ENCODE results near the gene ERVV-1. TPM values are rescaled to one million over a fixed set of nuclear protein-coding genes. Genes with fewer than 3 reads are reported as not detected.
"Not testable (repeated sequence)": the region's sequence is repeated elsewhere in the genome, so short reads cannot be mapped to it uniquely, and the experiment has no call there.

The ERVV-1 gene
- total RNA-seq, 2 donors from 2014 or later: not detected

DNA sequence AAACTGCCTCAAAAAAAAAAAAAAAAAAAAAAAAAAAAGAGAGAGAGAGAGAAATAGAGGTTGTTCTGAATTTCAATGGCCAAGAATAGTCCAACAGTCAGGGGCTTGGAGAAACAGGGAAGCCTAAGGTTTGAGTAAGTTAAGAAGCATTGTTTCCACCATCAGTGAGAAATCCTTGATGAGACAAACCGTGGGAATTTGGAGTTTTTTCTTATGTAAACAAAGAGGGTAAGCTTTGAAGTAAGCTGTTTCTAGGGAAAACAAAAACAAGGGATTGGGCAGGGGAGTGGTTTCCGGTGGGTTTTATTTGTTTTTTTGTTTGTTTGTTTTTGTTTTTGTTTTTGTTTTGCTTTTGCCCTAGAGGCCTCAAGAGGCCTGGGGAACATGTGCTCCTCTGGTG lies 11.2 kb upstream of the ERVV-1 start:
- no peak for ATAC-seq
- Mint-ChIP-seq H3K9me3 (no peaks in the 10 kb centered on the region), H3K36me3 (no peaks in the 10 kb centered on the region), H3K4me3 (no peak overlapping the region), H3K4me1 (ENCODE audit: low read depth in 2 of 2) (peaks cover 0 to under 1% of the 10 kb centered on the region in 2 donors), H3K27ac (no peak overlapping the region), H3K27me3 (peaks cover 0 to 14% of the 10 kb centered on the region in 2 donors)
- DNase-seq (ENCODE audit: low spot score): no peak

DNA sequence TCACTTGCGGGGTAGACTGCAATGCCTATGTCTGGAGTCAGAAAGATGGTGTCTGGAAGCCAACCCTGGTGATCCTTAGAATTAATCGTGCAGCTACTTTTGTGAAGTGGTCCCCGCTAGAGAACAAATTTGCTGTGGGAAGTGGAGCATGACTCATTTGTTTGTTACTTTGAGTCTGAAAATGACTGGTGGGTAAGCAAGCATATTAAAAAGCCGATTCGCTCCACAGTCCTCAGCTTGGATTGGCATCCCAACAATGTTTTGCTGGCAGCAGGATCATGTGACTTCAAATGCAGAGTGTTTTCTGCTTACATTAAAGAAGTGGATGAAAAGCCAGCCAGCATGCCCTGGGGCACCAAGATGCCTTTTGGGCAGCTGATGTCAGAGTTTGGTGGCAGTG lies 9.5 kb upstream of the ERVV-1 start:
- Mint-ChIP-seq H3K9me3 (no peaks in the 10 kb centered on the region), H3K4me3 (no peak overlapping the region), H3K36me3 (no peaks in the 10 kb centered on the region), H3K4me1 (ENCODE audit: low read depth in 2 of 2) (peaks cover 0 to 4% of the 10 kb centered on the region in 2 donors), H3K27ac (no peak overlapping the region), H3K27me3 (peaks cover 0 to 5% of the 10 kb centered on the region in 2 donors)
- no peak for ATAC-seq
- no peak for DNase-seq (ENCODE audit: low spot score)

DNA sequence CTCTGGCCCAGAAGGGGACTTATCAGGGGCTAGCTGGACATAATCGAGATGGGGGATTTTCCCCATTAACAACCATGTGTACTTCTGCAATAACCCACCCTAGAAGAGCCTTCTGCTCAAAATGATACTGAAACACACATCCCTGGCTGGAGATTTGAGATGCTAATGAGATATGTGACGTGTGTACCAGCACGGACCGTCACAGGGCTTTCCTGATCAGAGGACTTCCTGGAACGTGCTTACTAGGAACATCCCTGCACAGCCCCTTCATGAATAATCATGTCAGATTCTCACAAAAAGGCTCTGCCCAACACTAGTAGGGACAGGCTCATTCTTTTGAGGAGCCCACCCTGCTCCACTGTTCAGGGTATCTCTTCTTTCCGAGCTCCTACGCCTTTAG lies 6.5 kb upstream of the ERVV-1 start:
- Mint-ChIP-seq H3K4me3 (no peak overlapping the region), H3K27me3 (peaks cover 0 to 3% of the 10 kb centered on the region in 2 donors), H3K4me1 (ENCODE audit: low read depth in 2 of 2) (peaks cover 0 to 4% of the 10 kb centered on the region in 2 donors), H3K36me3 (no peaks in the 10 kb centered on the region), H3K27ac (no peak overlapping the region), H3K9me3 (no peaks in the 10 kb centered on the region)
- ATAC-seq: peak; percentile 31 to 48
- no peak for DNase-seq (ENCODE audit: low spot score)

DNA sequence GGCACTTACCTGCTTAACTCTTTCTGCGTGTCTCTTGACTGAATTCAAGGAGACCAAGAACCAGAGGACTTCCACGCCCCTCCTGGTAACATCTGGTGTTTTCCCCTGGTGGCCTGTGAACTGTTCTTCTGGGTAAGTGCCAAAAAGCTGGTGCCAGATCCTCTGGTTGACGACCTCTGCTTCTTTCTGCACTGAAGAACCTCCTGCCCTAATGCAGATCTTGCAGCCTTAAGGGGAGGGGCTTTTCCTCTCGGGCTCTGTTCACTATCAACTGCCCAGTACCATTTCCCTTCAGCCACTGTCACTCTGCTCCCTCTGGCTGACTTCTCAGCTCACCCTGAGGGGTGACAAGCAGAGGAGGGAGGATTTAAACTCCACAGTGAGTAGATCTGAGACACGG lies 6.1 kb upstream of the ERVV-1 start:
- Mint-ChIP-seq H3K4me1 (ENCODE audit: low read depth in 2 of 2) (peaks cover 0 to 4% of the 10 kb centered on the region in 2 donors), H3K36me3 (no peaks in the 10 kb centered on the region), H3K9me3 (no peaks in the 10 kb centered on the region), H3K27ac (no peak overlapping the region), H3K27me3 (peaks cover 0 to 3% of the 10 kb centered on the region in 2 donors), H3K4me3 (no peak overlapping the region)
- ATAC-seq (peak in 1 of 2 donors; percentile 13), DNase-seq (ENCODE audit: low spot score) (no peak)

DNA sequence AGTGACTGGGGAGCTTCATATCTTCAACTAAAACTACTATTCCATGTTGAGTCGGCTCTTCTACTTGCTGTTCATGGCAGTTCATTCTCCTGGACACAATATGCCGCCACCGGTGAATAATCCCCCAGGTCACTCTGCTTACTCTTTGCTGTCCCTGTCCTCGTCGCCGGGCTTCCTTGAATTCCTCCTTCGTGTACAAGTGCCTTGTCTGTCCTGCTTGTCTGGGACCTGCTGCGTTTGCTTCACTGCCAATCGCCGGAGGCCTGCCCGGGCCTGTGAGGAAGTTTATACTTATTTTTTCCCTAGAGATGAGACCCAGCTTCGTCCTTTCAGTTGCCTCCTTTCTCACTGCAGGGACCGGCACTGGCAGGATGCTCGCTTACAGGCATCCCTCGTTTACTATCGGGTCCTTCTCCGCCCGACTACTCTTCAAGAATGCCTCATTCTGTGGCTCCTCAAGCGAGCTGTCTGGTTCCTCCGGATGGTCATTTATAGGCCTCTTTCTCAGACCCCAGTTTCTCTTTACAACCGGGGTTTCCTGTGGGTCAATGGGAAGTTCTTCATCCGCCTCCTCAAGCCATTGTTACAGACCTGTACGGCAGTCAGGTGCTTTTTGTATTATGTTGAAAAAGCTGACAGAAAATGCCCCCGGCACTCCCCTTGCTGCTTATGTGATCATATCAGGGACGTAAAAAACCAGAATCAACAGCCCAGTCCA lies 5.5 kb upstream of the ERVV-1 start:
- no peak for ATAC-seq
- peaks cover 0 to 4% of the 10 kb centered on the region in 2 donors for H3K4me1 Mint-ChIP-seq (ENCODE audit: low read depth in 2 of 2)
- no peak overlapping the region for H3K4me3 Mint-ChIP-seq
- DNase-seq (ENCODE audit: low spot score): no peak
- H3K9me3 Mint-ChIP-seq: no peaks in the 10 kb centered on the region
- H3K27ac Mint-ChIP-seq: no peak overlapping the region
- H3K36me3 Mint-ChIP-seq: no peaks in the 10 kb centered on the region
- peaks cover 0 to 3% of the 10 kb centered on the region in 2 donors for H3K27me3 Mint-ChIP-seq

DNA sequence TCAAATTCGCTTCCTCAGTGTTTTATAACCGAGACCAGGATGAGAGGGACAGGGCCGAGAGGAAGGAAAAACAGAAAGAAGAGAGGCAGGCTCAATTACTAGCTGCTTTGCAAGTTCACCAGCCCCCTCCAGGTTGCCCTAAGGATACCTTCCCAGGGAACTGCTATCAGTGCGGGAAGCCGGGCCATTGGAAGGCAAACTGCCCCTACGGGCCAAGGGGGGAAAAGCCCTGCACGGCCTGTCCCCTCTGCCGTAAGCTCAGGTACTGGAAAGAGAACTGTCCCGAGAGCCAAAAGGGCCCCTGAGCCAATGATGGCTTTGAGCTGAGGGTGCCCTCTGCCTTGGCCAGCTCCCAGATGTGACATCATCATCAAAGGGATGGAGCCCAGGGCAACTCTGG lies 3.2 kb upstream of the ERVV-1 start:
- Mint-ChIP-seq H3K27ac (no peak overlapping the region), H3K27me3 (no peaks in the 10 kb centered on the region), H3K9me3 (peaks cover 3% of the 10 kb centered on the region)

DNA sequence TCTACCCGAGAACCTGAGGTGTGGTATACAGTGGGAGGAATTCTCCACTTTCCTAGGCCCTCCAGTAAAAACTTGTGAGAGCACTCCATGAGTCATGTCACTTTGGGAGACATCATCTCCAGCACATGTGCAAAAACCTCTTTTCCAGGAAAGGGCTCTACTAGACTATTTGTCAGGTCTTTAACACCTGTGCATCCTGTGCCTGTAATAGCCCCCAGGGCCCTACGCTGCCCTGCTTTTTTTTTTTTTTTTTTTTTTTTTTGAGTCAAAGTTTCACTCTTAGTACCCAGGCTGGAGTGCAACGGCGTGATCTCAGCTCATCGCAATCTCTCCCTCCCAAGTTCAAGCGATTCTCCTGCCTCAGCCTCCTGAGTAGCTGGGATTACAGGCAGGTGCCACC lies 1.7 kb upstream of the ERVV-1 start:
- peaks cover 0 to 4% of the 10 kb centered on the region in 2 donors for H3K4me1 Mint-ChIP-seq (ENCODE audit: low read depth in 2 of 2)
- no peaks in the 10 kb centered on the region for H3K27me3 Mint-ChIP-seq
- DNase-seq (ENCODE audit: low spot score) (no peak), ATAC-seq (no peak)
- no peaks in the 10 kb centered on the region for H3K36me3 Mint-ChIP-seq
- peaks cover 3% of the 10 kb centered on the region for H3K9me3 Mint-ChIP-seq
- H3K27ac Mint-ChIP-seq: no peak overlapping the region
- no peak overlapping the region for H3K4me3 Mint-ChIP-seq

More for the DNA sequence above, 3.2 kb upstream of the ERVV-1 start:
- DNase-seq (ENCODE audit: low spot score) (no peak), ATAC-seq (no peak)
- no peak overlapping the region for H3K4me3 Mint-ChIP-seq
- peaks cover 0 to 4% of the 10 kb centered on the region in 2 donors for H3K4me1 Mint-ChIP-seq (ENCODE audit: low read depth in 2 of 2)
- no peaks in the 10 kb centered on the region for H3K36me3 Mint-ChIP-seq

DNA sequence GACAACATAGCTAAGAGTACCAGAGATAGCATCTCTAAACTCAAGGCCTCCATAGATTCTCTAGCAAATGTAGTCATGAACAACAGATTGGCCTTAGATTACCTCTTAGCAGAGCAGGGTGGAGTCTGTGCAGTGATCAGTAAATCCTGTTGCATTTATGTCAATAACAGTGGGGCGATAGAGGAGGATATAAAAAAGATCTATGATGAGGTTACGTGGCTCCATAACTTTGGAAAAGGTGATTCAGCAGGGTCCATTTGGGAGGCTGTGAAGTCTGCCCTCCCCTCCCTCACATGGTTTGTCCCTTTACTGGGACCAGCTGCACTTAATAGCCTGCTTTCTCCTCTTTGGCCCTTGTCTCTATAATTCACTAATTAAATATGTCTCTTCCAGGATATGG lies 1.4 kb downstream of the ERVV-1 start:
- no peak for DNase-seq (ENCODE audit: low spot score)
- Mint-ChIP-seq H3K36me3 (peaks cover 4% of the 10 kb centered on the region), H3K27me3 (peaks cover 0 to 2% of the 10 kb centered on the region in 2 donors), H3K4me1 (ENCODE audit: low read depth in 2 of 2) (no peaks in the 10 kb centered on the region), H3K9me3 (peaks cover 6% of the 10 kb centered on the region), H3K4me3 (no peak overlapping the region), H3K27ac (no peak overlapping the region)
- ATAC-seq: no peak

DNA sequence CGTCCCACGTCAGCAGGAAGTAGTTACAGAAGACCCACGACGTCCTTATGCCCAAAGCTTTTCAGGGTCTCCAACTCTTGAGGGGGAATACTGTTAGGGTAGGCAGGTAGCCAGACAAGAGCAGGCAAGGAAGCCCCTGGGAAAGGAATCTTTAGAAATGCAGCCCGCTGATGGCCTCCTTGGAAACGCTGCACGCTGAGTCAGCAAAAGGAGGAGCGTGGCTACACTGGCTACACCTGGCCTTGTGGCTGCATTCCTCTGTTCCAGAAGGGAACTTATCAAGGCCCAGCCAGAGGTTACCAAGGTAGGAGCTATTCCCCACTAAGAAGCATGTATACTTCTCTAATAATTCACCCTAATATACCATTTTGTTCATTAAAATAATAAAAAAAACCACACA lies 2.0 kb downstream of the ERVV-1 start:
- Mint-ChIP-seq H3K9me3 (peaks cover 11% of the 10 kb centered on the region), H3K4me1 (ENCODE audit: low read depth in 2 of 2) (no peaks in the 10 kb centered on the region), H3K27me3 (peaks cover 0 to 2% of the 10 kb centered on the region in 2 donors), H3K36me3 (peaks cover 9% of the 10 kb centered on the region), H3K4me3 (no peak overlapping the region), H3K27ac (no peak overlapping the region)
- DNase-seq (ENCODE audit: low spot score) (no peak), ATAC-seq (no peak)

DNA sequence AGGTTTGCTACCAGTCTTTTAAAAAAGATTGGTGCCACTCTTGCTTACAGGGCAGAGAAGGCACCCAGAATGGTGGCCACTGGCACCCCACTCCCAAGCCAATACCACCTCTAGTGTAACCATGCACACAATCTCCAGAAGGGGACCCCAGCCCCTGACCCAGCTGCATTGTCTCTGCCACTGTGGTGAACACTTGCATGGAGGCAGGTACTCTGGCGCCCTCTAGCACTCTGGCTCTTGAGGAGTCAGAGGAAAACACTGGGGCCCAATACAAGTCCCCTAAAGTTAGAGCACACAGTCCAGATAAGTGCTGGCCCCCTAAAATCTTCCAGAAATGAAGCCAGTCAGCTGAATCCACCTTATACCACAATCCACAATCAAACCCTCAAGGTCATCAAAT lies 6.0 kb downstream of the ERVV-1 start:
- Mint-ChIP-seq H3K4me3 (no peak overlapping the region), H3K4me1 (ENCODE audit: low read depth in 2 of 2) (no peaks in the 10 kb centered on the region), H3K27ac (no peak overlapping the region), H3K9me3 (peaks cover 9% of the 10 kb centered on the region), H3K27me3 (peaks cover 0 to 9% of the 10 kb centered on the region in 2 donors), H3K36me3 (peaks cover 11% of the 10 kb centered on the region)
- peak in 1 of 2 donors; percentile 36 for ATAC-seq
- no peak for DNase-seq (ENCODE audit: low spot score)

DNA sequence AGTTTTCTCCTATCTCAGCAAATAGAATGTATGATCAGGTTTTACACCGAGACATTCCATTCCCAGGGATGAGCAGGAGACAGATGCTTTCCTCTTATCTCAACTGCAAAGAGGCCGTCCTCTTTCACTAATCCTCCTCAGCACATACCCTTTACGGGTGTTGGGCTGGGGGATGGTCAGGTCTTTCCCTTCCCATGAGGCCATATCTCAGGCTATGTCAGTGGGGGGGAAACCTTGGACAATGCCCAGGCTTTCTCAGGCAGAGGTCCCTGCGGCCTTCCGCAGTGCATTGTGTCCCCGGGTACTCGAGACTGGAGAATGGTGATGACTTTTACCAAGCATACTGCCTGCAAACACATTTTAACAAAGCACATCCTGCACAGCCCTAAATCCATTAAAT lies 14.6 kb downstream of the ERVV-1 start:
- H3K4me3 Mint-ChIP-seq; H3K4me1 Mint-ChIP-seq (ENCODE audit: low read depth in 2 of 2); DNase-seq (ENCODE audit: low spot score); ATAC-seq; H3K27ac Mint-ChIP-seq; H3K27me3 Mint-ChIP-seq: not testable (repeated sequence)
- Mint-ChIP-seq H3K36me3 (peaks cover 12% of the 10 kb centered on the region), H3K9me3 (peaks cover 12% of the 10 kb centered on the region)

DNA sequence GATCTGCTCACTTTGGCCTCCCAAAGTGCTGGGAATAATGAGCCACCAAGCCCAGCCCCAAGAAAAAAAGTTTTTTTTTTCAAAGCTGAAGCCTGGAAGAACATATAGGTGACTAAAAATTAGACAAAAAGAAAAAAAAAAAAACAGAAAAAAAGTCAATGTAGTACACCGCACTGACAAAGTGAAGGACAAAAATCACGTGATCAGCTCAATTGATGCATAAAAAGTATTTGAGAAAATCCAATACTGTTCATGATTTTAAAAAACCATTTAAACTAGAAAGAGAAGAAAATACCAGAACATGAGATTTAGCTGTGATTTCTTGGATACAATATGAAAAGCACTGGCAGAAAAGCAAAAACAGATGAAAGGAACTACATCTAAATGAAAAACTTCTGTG lies 20.3 kb downstream of the ERVV-1 start:
- H3K27me3 Mint-ChIP-seq: peaks cover 12 to 15% of the 10 kb centered on the region in 2 donors
- DNase-seq (ENCODE audit: low spot score) (no peak), ATAC-seq (no peak)
- peaks cover 15% of the 10 kb centered on the region for H3K9me3 Mint-ChIP-seq
- H3K4me1 Mint-ChIP-seq (ENCODE audit: low read depth in 2 of 2): peaks cover 0 to 3% of the 10 kb centered on the region in 2 donors
- peaks cover 19% of the 10 kb centered on the region for H3K36me3 Mint-ChIP-seq
- H3K4me3 Mint-ChIP-seq: no peak overlapping the region
- H3K27ac Mint-ChIP-seq: no peak overlapping the region

DNA sequence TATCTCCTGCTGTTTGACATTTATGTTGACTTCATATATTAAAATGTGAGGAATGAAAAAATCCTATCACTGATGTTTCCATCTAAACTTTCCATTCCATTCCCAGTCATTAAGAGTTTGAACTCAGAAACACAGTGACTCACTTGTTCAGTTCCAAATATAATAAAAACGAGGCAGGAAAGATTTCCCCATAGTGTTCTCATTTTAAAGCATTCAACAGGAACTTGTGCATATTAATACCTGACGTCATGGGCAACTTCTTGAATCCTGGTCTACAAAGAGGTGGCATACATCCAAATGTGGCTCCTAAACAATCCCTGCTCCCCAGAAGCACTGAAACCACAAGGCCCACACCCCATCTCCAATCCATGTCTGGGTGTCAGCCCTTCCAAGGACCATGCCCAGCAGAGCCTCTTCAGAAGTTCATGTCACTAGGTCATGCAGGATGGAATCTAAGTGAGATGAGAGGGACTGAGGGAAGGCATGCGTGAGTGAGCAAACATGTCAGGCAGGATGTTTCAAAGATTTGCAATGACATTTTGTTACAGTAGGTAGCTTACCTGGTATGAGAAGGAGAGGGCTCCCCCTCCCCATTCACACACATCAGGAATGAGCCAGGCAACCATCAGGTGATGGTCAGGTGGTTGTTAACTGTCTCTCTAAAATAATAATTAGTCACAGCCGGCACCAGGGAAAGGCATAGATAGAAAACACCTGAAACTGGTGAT lies 21.4 kb downstream of the ERVV-1 start:
- Mint-ChIP-seq H3K9me3 (peaks cover 15% of the 10 kb centered on the region), H3K27me3 (peaks cover 12 to 15% of the 10 kb centered on the region in 2 donors)
- DNase-seq (ENCODE audit: low spot score): no peak

More for the DNA sequence above, 21.4 kb downstream of the ERVV-1 start:
- ATAC-seq: no peak
- Mint-ChIP-seq H3K36me3 (peaks cover 19% of the 10 kb centered on the region), H3K27ac (no peak overlapping the region), H3K4me1 (ENCODE audit: low read depth in 2 of 2) (peaks cover 0 to 3% of the 10 kb centered on the region in 2 donors), H3K4me3 (no peak overlapping the region)
